Cerebellar nuclear complex (tissue), 1 donor: ENCODE results near the gene PTPRF.
"Not testable (repeated sequence)": the region's sequence is repeated elsewhere in the genome, so short reads cannot be mapped to it uniquely, and the experiment has no call there.

Source experiments
- DNase-seq, 2 experiments: peaks; one replicate each; lab custom pipeline; 2025; lab: John Stamatoyannopoulos, UW

PTPRF gene

GRCh38 chr1:43537423-43538142, 6.9 kb downstream of the PTPRF start:
- DNase-seq, result no peak

GRCh38 chr1:43538143-43538487, 7.4 kb downstream of the PTPRF start:
- no peak for DNase-seq

- no peak for DNase-seq
Observed at GRCh38 chr1:43538969-43539368, 8.3 kb downstream of the PTPRF start.

- no peak for DNase-seq
Observed at GRCh38 chr1:43539726-43540434, 9.2 kb downstream of the PTPRF start.

- no peak for DNase-seq
Observed at GRCh38 chr1:43540653-43541071, 10.0 kb downstream of the PTPRF start.

GRCh38 chr1:43541141-43541540, 10.5 kb downstream of the PTPRF start:
- DNase-seq, result no peak

- DNase-seq, result no peak
Observed at GRCh38 chr1:43541721-43542401, 11.2 kb downstream of the PTPRF start.

- no peak for DNase-seq
Observed at GRCh38 chr1:43542527-43543458, 12.1 kb downstream of the PTPRF start.

GRCh38 chr1:43543567-43543966, 12.9 kb downstream of the PTPRF start:
- no peak for DNase-seq

- no peak for DNase-seq
Observed at GRCh38 chr1:43545339-43545694, 14.6 kb downstream of the PTPRF start.

GRCh38 chr1:43545695-43546387, 15.2 kb downstream of the PTPRF start:
- no peak for DNase-seq

- DNase-seq, result no peak
Observed at GRCh38 chr1:43546388-43547100, 15.9 kb downstream of the PTPRF start.

- DNase-seq, result no peak
Observed at GRCh38 chr1:43547538-43548072, 16.9 kb downstream of the PTPRF start.

- no peak for DNase-seq
Observed at GRCh38 chr1:43548285-43549271, 17.9 kb downstream of the PTPRF start.

GRCh38 chr1:43549394-43549793, 18.7 kb downstream of the PTPRF start:
- not testable (repeated sequence) for DNase-seq

- DNase-seq, result no peak
Observed at GRCh38 chr1:43549921-43550597, 19.4 kb downstream of the PTPRF start.

GRCh38 chr1:43550598-43551246, 20.0 kb downstream of the PTPRF start:
- DNase-seq, result no peak

- DNase-seq, result no peak
Observed at GRCh38 chr1:43551396-43551888, 20.8 kb downstream of the PTPRF start.
